Esophagus squamous epithelium (tissue), 4 donors: ENCODE data around the gene CTXND1.

Experiments
- CTCF ChIP-seq, 6 experiments: fragments of 450-650 bp in 4 of 6; fragments of 200-600 bp in 2 of 6; sonication (generic) in 2 of 6; IDR thresholded peaks; one replicate each; pipeline ENCODE4 v1.5.1; 2016 to 2019; ENCODE audit warnings: antibody characterized with exemption in 6 of 6, mild to moderate bottlenecking in 4 of 6, moderate library complexity in 4 of 6
- POLR2A ChIP-seq, 4 donors: fragments of 450-650 bp; IDR thresholded peaks; one replicate each; pipeline ENCODE4 v1.6.1; 2017; ENCODE audit warnings: antibody characterized with exemption in 4 of 4, mild to moderate bottlenecking in 4 of 4, moderate library complexity in 3 of 4

GRCh38 chr15:80288131-80288530, 36.1 kb upstream of the CTXND1 start:
- TF ChIP-seq CTCF (IDR thresholded peaks at IDR 0.05) (no peak), POLR2A (IDR thresholded peaks at IDR 0.05) (no peak)
